ENCODE results near the gene IFIT2. TPM values are rescaled to one million over a fixed set of nuclear protein-coding genes. Genes with fewer than 3 reads are reported as not detected.
A peak's percentile ranks its signal among the peaks of the same experiment; 100 is the strongest.

IFIT2 gene
- total and polyA plus RNA-seq, 2 donors (not counting 3 experiments of a cell fraction or from before 2014, with no cell fraction given) = 0.23 to 1.4 TPM

GRCh38 chr10:89278034-89278535 is 23.8 kb upstream of the IFIT2 start:
- intact Hi-C loops (cut with micrococcal nuclease) (loop anchor here (1.0 to 10.0 kb wide), 4 partner anchors 23 to 427 kb away; partner anchors contain the start of genes IFIT5 and KIF20B), dilution Hi-C loops (cut with MboI; ENCODE audit: extremely low pct_ligation_motif_present, low sequenced_read_pairs) (no loop called here)
- H2AFZ ChIP-seq (ENCODE audit: low read depth, low read length) = no peak overlapping the region
- TF ChIP-seq JUN (IDR thresholded peaks at IDR 0.05; ENCODE audit: borderline replicate concordance, insufficient read depth, insufficient read length, low read depth) = peak; percentile 87
- peak; percentile 76 for TF ChIP-seq POLR2AphosphoS5 (IDR thresholded peaks at IDR 0.05; ENCODE audit: insufficient read depth, low read depth, low read length)
- no peak for TF ChIP-seq MYC (IDR thresholded peaks at IDR 0.05; ENCODE audit: low read depth, low read length)
- TF ChIP-seq MAX (IDR thresholded peaks at IDR 0.05; ENCODE audit: insufficient read depth, insufficient read length) = no peak
- TF ChIP-seq GATA2 (IDR thresholded peaks at IDR 0.05; ENCODE audit: insufficient read depth, insufficient read length, low read depth, low read length) = peak; percentile 20
- TF ChIP-seq EZH2 (IDR thresholded peaks at IDR 0.05; ENCODE audit: borderline replicate concordance, low read depth, low read length, severe bottlenecking) = no peak
- no peak for TF ChIP-seq CTCF (IDR thresholded peaks at IDR 0.05; ENCODE audit: extremely low read depth in 1 of 2, insufficient read depth in 1 of 2, low read depth in 1 of 2, low read length in 2 of 2)
- TF ChIP-seq POLR2A (IDR thresholded peaks at IDR 0.05; ENCODE audit: low read depth, low read length) = no peak
- TF ChIP-seq FOS (IDR thresholded peaks at IDR 0.05; ENCODE audit: borderline replicate concordance, insufficient read depth, low read length) = peak; percentile 92
- FAIRE-seq = peak; percentile 94
- H3K4me3 ChIP-seq (replicated peaks in 1 of 3; ENCODE audit: insufficient read depth in 1 of 3, low read depth in 1 of 3, low read length in 3 of 3) = peak overlapping the region in 1 of 3 experiments; percentile 12
- no peaks in the 10 kb centered on the region for H3K9me1 ChIP-seq (replicated peaks; ENCODE audit: control insufficient read depth, extremely low read depth, insufficient read depth, low read length)
- peaks cover 38 to 72% of the 10 kb centered on the region in 2 experiments for H3K27me3 ChIP-seq (ENCODE audit: control insufficient read depth in 2 of 2, insufficient read depth in 2 of 2, low read length in 2 of 2)
- ChIA-PET CTCF (interaction anchor here (1.0 to 6.3 kb wide), 3 partner anchors 24 to 91 kb away, joined by 3 to 31 read pairs (median 10); partner anchors contain the start of genes IFIT2 and LIPA), POLR2A (no interaction called here)
- BruUV-seq (replicated peaks) = no TSS peak
- peak; percentile 98 for DNase-seq (ENCODE audit: low read depth, low spot score)
- H3K9me3 ChIP-seq (replicated peaks; ENCODE audit: control insufficient read depth, insufficient read depth, low read length) = no peaks in the 10 kb centered on the region
- H3K4me1 ChIP-seq (ENCODE audit: control insufficient read depth, extremely low read depth, insufficient read depth, low read length) = peaks cover 38% of the 10 kb centered on the region
- H3K79me2 ChIP-seq (ENCODE audit: control insufficient read depth, insufficient read depth, low read length) = no peaks in the 10 kb centered on the region
- peak overlapping the region; percentile 49 for H3K27ac ChIP-seq (ENCODE audit: insufficient read depth, low read depth, low read length)
- H3K4me2 ChIP-seq (ENCODE audit: insufficient read depth, low read length) = peak overlapping the region; percentile 87
- no peaks in the 10 kb centered on the region for H3K36me3 ChIP-seq (ENCODE audit: control insufficient read depth in 2 of 2, extremely low read depth in 1 of 2, insufficient read depth in 2 of 2, low read length in 2 of 2)
- H3K9ac ChIP-seq (replicated peaks; ENCODE audit: extremely low read depth, insufficient read depth, low read length) = peak overlapping the region; percentile 47
- peaks cover 3% of the 10 kb centered on the region for H4K20me1 ChIP-seq (replicated peaks; ENCODE audit: control insufficient read depth, extremely low read depth, insufficient read depth, low read length)

Data from endothelial cell of umbilical vein (primary cell).